DMS 273 (cell line): Measurements from ENCODE around the gene RASGRF2.

Experiments
- DNase-seq: peaks from one replicate; lab custom pipeline; 2025; ENCODE audit not compliant: unreplicated experiment; lab: John Stamatoyannopoulos, UW

Gene RASGRF2

GRCh38 chr5:80977764-80978163 is 17.6 kb downstream of the RASGRF2 start:
- DNase-seq, result no peak

- DNase-seq, result no peak
These were observed 18.7 kb downstream of the RASGRF2 start for GRCh38 chr5:80978772-80979317.

GRCh38 chr5:80982093-80982492 is 21.9 kb downstream of the RASGRF2 start:
- DNase-seq, result no peak

- DNase-seq, result no peak
These were observed 25.6 kb downstream of the RASGRF2 start for GRCh38 chr5:80985600-80986228.

- no peak for DNase-seq
These were observed 26.2 kb downstream of the RASGRF2 start for GRCh38 chr5:80986382-80986781.

GRCh38 chr5:80987078-80987766 is 27.1 kb downstream of the RASGRF2 start:
- no peak for DNase-seq

GRCh38 chr5:80988419-80988935 is 28.3 kb downstream of the RASGRF2 start:
- no peak for DNase-seq

- DNase-seq, result no peak
These were observed 29.7 kb downstream of the RASGRF2 start for GRCh38 chr5:80989883-80990282.

- no peak for DNase-seq
These were observed 30.4 kb downstream of the RASGRF2 start for GRCh38 chr5:80990527-80990926.

GRCh38 chr5:80990971-80991370 is 30.8 kb downstream of the RASGRF2 start:
- DNase-seq, result no peak

- no peak for DNase-seq
These were observed 35.7 kb downstream of the RASGRF2 start for GRCh38 chr5:80995908-80996307.

GRCh38 chr5:80998590-80998979 is 38.4 kb downstream of the RASGRF2 start:
- no peak for DNase-seq

GRCh38 chr5:81003811-81004386 is 43.7 kb downstream of the RASGRF2 start:
- no peak for DNase-seq

GRCh38 chr5:81005708-81006107 is 45.5 kb downstream of the RASGRF2 start:
- no peak for DNase-seq

- no peak for DNase-seq
These were observed 46.1 kb downstream of the RASGRF2 start for GRCh38 chr5:81006231-81006630.

GRCh38 chr5:81006947-81007636 is 46.9 kb downstream of the RASGRF2 start:
- no peak for DNase-seq

GRCh38 chr5:81007637-81008027 is 47.5 kb downstream of the RASGRF2 start:
- no peak for DNase-seq

GRCh38 chr5:81010336-81011169 is 50.4 kb downstream of the RASGRF2 start:
- DNase-seq, result no peak

GRCh38 chr5:81014348-81014747 is 54.2 kb downstream of the RASGRF2 start:
- no peak for DNase-seq

GRCh38 chr5:81016116-81016515 is 56.0 kb downstream of the RASGRF2 start:
- DNase-seq, result no peak

GRCh38 chr5:81017320-81017719 is 57.2 kb downstream of the RASGRF2 start:
- no peak for DNase-seq
